Stomach (tissue), 9 donors: ENCODE measurements around the gene DYRK2. TPM values are rescaled to one million over a fixed set of nuclear protein-coding genes. Genes with fewer than 3 reads are reported as not detected.

Source experiments
- DNase-seq, 2 donors: peaks; one replicate each; pipeline versions ENCODE4 v3.0.0 to v3.0.0-alpha.2; 2013 to 2019
- H3K27ac ChIP-seq, 5 donors: fragments of 200-600 bp in 4 of 5; sonication (generic) in 4 of 5; one replicate each; pipeline ENCODE4 v1.5.1; 2013 to 2019; ENCODE audit warnings: mild to moderate bottlenecking in 1 of 5, moderate library complexity in 1 of 5
- H3K27me3 ChIP-seq, 3 donors: fragments of 200-600 bp; sonication (generic); one replicate each; pipeline ENCODE4 v1.5.1; 2017 to 2019; ENCODE audit warnings: mixed run types in 1 of 3
- H3K36me3 ChIP-seq, 4 donors: fragments of 200-600 bp; sonication (generic); 1 replicate in 3 of 4; 2 replicates in 1 of 4; pipeline ENCODE4 v1.5.1; 2016 to 2019
- H3K4me1 ChIP-seq, 4 donors: fragments of 200-600 bp; sonication (generic); one replicate each; pipeline ENCODE4 v1.5.1; 2016 to 2019
- H3K4me3 ChIP-seq, 4 donors: fragments of 200-600 bp; sonication (generic) in 3 of 4; one replicate each; pipeline ENCODE4 v1.5.1; 2016 to 2019; ENCODE audit warnings: mild to moderate bottlenecking in 1 of 4
- H3K9me3 ChIP-seq, 4 donors: fragments of 200-600 bp; sonication (generic); one replicate each; pipeline ENCODE4 v1.5.1; 2016 to 2019
- EP300 ChIP-seq: sonication (generic); formaldehyde crosslinking; IDR thresholded peaks from one replicate; pipeline ENCODE4 v1.6.1; 2017; ENCODE audit warnings: antibody characterized with exemption
- POLR2A ChIP-seq, 4 donors: fragments of 450-650 bp; IDR thresholded peaks; one replicate each; pipeline ENCODE4 v1.6.1; 2016; ENCODE audit warnings: antibody characterized with exemption in 4 of 4, control low read depth in 2 of 4, mild to moderate bottlenecking in 1 of 4, moderate library complexity in 1 of 4
- POLR2AphosphoS5 ChIP-seq, 3 donors: sonication (generic); formaldehyde crosslinking; IDR thresholded peaks; one replicate each; pipeline ENCODE4 v1.6.1; 2016; ENCODE audit warnings: antibody characterized with exemption in 3 of 3
- WGBS, 5 donors: extraction: QIAGEN DNeasy Blood & Tissue Kit in 3 of 5; methylation state at CpG; one replicate each; pipeline versions ENCODE4 v1.1.5 to v1.1.7; 2013 to 2018; 5-methylcytosine and 5-hydroxymethylcytosine counted together
- intact Hi-C: fragments of 100-400 bp; cut with DNase I; formaldehyde crosslinking; loops from one replicate; pipeline ENCODE4 v1.15.1; 2023; ENCODE audit warnings: low total_unique reads
- polyA plus RNA-seq, 3 donors: library from polyadenylated mRNA; stranded (reverse); fragments of 200-250 nt; gene quantifications; one replicate each; pipeline ENCODE4 v1.2.3, GENCODE V29; 2013
- total RNA-seq, 5 donors: library from RNA; depleted of rRNA; stranded (reverse); fragments of >200 nt; gene quantifications; one replicate each; pipeline versions ENCODE4 v1.1.0 to v1.2.3, GENCODE V29; 2014 to 2016
- TF ChIP-seq, protein P1 (sequence below), 7 experiments: fragments of 450-650 bp in 4 of 7; fragments of 200-600 bp in 3 of 7; sonication (generic) in 3 of 7; IDR thresholded peaks; one replicate each; pipeline ENCODE4 v1.5.1; 2016 to 2019; ENCODE audit warnings: antibody characterized with exemption in 7 of 7, control low read depth in 2 of 7, mild to moderate bottlenecking in 1 of 7
- donor health status: healthy with polysubstance abuse.
- donor health status: Bipolar disorder and iron deficiency.
- donor health status: healthy.

DYRK2 gene
- total and polyA plus RNA-seq, 8 donors = 3.3 to 43.9 (median 18.1) TPM

DNA sequence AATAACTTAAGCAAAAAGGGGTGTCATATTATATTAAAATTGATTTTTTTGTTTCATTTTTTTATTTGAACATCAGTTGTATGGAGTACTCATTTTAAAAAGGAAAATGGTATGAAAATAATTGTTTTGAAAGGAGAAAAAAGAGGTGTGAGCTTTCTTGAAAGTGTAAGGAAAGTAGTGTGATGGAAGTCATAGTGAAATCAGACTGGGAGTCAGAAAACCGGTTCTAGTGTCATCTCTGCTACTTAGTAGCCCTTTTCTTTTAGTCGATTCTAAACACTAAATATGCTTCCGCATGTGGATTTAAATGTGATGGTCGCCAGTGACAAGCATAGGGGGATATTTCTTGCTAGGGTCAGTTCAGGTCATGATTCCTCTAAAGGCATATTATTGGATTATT is 1.8 kb upstream of the DYRK2 start:
- Histone ChIP-seq H3K9me3 (no peaks in the 10 kb centered on the region), H3K27ac (peak overlapping the region in 2 of 5 donors; percentile 91 to 99), H3K36me3 (no peaks in the 10 kb centered on the region), H3K27me3 (no peaks in the 10 kb centered on the region), H3K4me3 (no peak overlapping the region), H3K4me1 (peaks cover 15 to 30% (median 25%) of the 10 kb centered on the region in 4 donors)
- no peak for DNase-seq
- intact Hi-C loops = loop anchor here (10.0 kb wide), 1 partner anchor 298 kb away; no protein-coding TSS in a partner anchor
- TF ChIP-seq POLR2AphosphoS5 (IDR thresholded peaks at IDR 0.05) = no peak
- TF ChIP-seq, protein P1, sequence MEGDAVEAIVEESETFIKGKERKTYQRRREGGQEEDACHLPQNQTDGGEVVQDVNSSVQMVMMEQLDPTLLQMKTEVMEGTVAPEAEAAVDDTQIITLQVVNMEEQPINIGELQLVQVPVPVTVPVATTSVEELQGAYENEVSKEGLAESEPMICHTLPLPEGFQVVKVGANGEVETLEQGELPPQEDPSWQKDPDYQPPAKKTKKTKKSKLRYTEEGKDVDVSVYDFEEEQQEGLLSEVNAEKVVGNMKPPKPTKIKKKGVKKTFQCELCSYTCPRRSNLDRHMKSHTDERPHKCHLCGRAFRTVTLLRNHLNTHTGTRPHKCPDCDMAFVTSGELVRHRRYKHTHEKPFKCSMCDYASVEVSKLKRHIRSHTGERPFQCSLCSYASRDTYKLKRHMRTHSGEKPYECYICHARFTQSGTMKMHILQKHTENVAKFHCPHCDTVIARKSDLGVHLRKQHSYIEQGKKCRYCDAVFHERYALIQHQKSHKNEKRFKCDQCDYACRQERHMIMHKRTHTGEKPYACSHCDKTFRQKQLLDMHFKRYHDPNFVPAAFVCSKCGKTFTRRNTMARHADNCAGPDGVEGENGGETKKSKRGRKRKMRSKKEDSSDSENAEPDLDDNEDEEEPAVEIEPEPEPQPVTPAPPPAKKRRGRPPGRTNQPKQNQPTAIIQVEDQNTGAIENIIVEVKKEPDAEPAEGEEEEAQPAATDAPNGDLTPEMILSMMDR (IDR thresholded peaks at IDR 0.05) = no peak
- no peak for TF ChIP-seq POLR2A (IDR thresholded peaks at IDR 0.05)
- no peak for TF ChIP-seq EP300
- 87 to 93% (median 88%) methylated on average over 4 of the region's 4 CpGs for WGBS, 5 donors

DNA sequence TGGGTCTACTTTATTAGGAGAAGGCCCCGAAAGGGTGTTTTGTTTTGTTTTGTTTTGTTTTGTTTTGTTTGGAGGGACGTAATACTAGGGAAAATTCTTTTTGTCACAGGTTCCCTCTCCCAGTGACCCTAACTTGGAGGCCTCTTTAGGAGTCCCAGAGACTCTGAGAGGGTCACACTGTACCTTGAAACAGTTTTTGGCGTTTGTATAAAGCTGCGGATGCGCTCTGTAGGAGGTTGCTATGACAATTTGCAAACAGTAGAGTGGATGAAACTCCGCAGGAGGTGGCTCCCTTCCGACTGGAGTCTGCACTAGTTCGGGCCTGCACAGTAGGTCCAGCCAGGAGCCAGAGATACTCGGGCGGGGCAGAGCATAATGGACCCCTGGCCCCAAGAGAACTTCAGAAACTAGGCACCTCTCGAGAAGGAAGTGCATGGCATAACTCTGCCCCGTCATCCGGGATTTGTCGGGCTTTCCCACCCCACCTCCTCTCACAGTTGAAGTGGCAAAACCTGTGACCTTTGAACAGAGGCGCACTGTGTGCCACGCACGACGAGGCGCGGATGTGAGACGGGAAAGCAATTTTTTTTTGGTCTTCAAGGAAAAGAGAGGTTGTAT is 1.3 kb upstream of the DYRK2 start:
- no peak for TF ChIP-seq EP300
- no peak for TF ChIP-seq POLR2AphosphoS5 (IDR thresholded peaks at IDR 0.05)
- no peak for TF ChIP-seq POLR2A (IDR thresholded peaks at IDR 0.05)
- TF ChIP-seq, protein P1 (IDR thresholded peaks at IDR 0.05) = no peak
- H3K4me1 ChIP-seq = peaks cover 15 to 35% (median 28%) of the 10 kb centered on the region in 4 donors
- WGBS, 5 donors = 34 to 57% (median 42%) methylated on average over 21 of the region's 21 CpGs
- intact Hi-C loops = loop anchor here (10.0 kb wide), 1 partner anchor 298 kb away; no protein-coding TSS in a partner anchor
- H3K27ac ChIP-seq = peak overlapping the region; percentile 75 to 99 (median 98)
- peak overlapping the region; percentile 73 to 98 (median 98) for H3K4me3 ChIP-seq
- no peaks in the 10 kb centered on the region for H3K36me3 ChIP-seq
- H3K27me3 ChIP-seq = no peaks in the 10 kb centered on the region
- peak in 1 of 2 donors; percentile 43 for DNase-seq
- H3K9me3 ChIP-seq = no peaks in the 10 kb centered on the region

DNA sequence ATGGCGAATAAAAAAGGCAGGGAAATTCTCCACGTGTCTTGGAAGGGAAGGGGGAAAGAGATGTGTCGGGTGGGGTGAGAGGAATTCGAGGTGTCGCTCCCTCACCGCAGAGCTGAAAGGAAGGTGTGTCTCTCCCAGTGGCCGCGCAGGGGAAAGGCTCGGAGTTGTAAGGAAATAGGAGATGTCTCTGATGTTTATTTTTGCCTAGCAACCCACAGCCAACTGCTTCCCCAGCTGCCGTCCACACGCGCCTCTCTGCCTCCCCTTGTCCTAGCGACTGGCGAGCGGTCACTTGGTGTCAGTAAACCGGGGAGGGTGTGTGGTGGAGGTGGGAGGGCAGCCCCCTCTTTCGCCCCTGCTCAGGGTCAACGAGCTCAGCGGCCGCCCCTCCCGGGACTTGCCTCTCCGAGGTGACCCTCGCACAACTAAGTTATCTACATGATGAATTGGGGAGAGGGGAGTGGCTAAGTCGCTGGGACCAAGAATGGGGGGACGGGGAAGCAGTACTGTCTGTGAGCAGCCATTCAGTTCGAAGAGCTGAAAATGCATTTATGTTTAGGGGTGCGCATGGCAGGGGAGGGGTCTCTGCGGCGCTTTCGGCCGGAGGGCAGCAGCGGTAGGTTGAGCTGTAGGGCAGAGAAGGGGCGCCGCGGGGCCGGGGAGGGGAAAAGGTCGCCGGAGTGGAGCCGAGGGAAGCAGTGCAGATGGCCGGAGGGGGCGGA is 585 bp upstream of the DYRK2 start:
- DNase-seq = peak; percentile 74 to 96
- H3K27me3 ChIP-seq = no peaks in the 10 kb centered on the region
- intact Hi-C loops = loop anchor here (10.0 kb wide), 1 partner anchor 297 kb away; no protein-coding TSS in a partner anchor
- peak overlapping the region; percentile 75 to 99 (median 98) for H3K27ac ChIP-seq
- peaks cover 15 to 42% (median 31%) of the 10 kb centered on the region in 4 donors for H3K4me1 ChIP-seq
- H3K9me3 ChIP-seq = no peaks in the 10 kb centered on the region
- TF ChIP-seq, protein P1 (IDR thresholded peaks at IDR 0.05) = peak in 5 of 7 experiments; percentile 9 to 31 (median 25)
- TF ChIP-seq POLR2AphosphoS5 (IDR thresholded peaks at IDR 0.05) (peak in 2 of 3 donors; percentile 13 to 58), EP300 (no peak), POLR2A (IDR thresholded peaks at IDR 0.05) (no peak)
- no peaks in the 10 kb centered on the region for H3K36me3 ChIP-seq
- peak overlapping the region; percentile 73 to 98 (median 98) for H3K4me3 ChIP-seq
- WGBS, 5 donors = 1 to 2% (median 2%) methylated on average over 31 to 41 of the region's 41 CpGs

DNA sequence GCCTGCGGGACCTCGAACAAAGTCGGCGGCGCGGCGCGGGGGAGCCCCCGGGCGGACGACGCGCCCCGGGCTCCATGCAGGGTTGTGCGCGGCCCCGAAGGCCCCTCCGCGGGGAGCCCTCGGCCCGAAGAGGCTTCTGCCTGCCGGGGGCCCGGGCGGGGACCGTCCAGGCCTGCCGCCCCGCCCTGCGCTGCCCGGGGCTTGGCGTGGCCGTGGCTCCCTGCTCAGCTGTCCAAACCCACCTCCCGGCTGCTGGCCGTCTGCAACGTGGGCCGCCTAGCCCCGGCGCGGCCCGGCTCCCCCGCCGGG is 670 bp downstream of the DYRK2 start:
- TF ChIP-seq POLR2AphosphoS5 (IDR thresholded peaks at IDR 0.05) (no peak), POLR2A (IDR thresholded peaks at IDR 0.05) (no peak), EP300 (no peak)
- TF ChIP-seq, protein P1 (IDR thresholded peaks at IDR 0.05) = no peak
- intact Hi-C loops = loop anchor here (10.0 kb wide), 1 partner anchor 296 kb away; no protein-coding TSS in a partner anchor

More for the DNA sequence above, 670 bp downstream of the DYRK2 start:
- Histone ChIP-seq H3K9me3 (no peaks in the 10 kb centered on the region), H3K27ac (peak overlapping the region; percentile 91 to 99 (median 98)), H3K4me1 (peaks cover 25 to 55% (median 37%) of the 10 kb centered on the region in 4 donors), H3K4me3 (peak overlapping the region; percentile 73 to 98 (median 98)), H3K36me3 (no peaks in the 10 kb centered on the region), H3K27me3 (no peaks in the 10 kb centered on the region)
- 0% methylated on average over 11 to 41 of the region's 41 CpGs for WGBS, 5 donors
- no peak for DNase-seq
